RCC 7860 (cell line): ENCODE results near the gene BLVRB.
"Not testable (repeated sequence)": the region's sequence is repeated elsewhere in the genome, so short reads cannot be mapped to it uniquely, and the experiment has no call there.

Experiments
- DNase-seq: peaks from one replicate; pipeline ENCODE4 v3.0.0-alpha.2; 2015; ENCODE audit warnings: low spot score
- FAIRE-seq: peaks from 2 replicates; lab custom pipeline; 2012; peaks lifted over from hg19 to GRCh38; lab: Jason Lieb, UNC

Gene BLVRB

GRCh38 chr19:40410030-40410389, 55.5 kb downstream of the BLVRB start:
- no peak for DNase-seq
- FAIRE-seq, result no peak

GRCh38 chr19:40408598-40408925, 57.0 kb downstream of the BLVRB start:
- FAIRE-seq, DNase-seq: not testable (repeated sequence)

GRCh38 chr19:40407714-40408597, 57.6 kb downstream of the BLVRB start:
- no peak for FAIRE-seq
- DNase-seq, result no peak

GRCh38 chr19:40403262-40403984, 62.1 kb downstream of the BLVRB start:
- peak; percentile 52 for DNase-seq
- no peak for FAIRE-seq

GRCh38 chr19:40400559-40400958, 65.0 kb downstream of the BLVRB start:
- FAIRE-seq (no peak), DNase-seq (no peak)

- no peak for DNase-seq
These were observed 67.0 kb downstream of the BLVRB start for GRCh38 chr19:40398417-40399131.

More at GRCh38 chr19:40398417-40399131, 67.0 kb downstream of the BLVRB start:
- no peak for FAIRE-seq
